ENCODE results near the gene INTS7.

INTS7 gene

GRCh38 chr1:211951856-211952255, 83.5 kb downstream of the INTS7 start:
- Mint-ChIP-seq H3K4me3 (no peak overlapping the region), H3K27me3 (ENCODE audit: low read depth, poor library complexity) (no peaks in the 10 kb centered on the region), H3K36me3 (ENCODE audit: low read depth) (peaks cover 35% of the 10 kb centered on the region), H3K9me3 (peaks cover 13% of the 10 kb centered on the region), H3K27ac (no peak overlapping the region), H3K4me1 (peaks cover 12% of the 10 kb centered on the region)
- no peak for DNase-seq
- no peak for TF ChIP-seq CTCF (IDR thresholded peaks at IDR 0.05)

- no peak for TF ChIP-seq CTCF (IDR thresholded peaks at IDR 0.05)
- no peak overlapping the region for H3K27ac Mint-ChIP-seq
- DNase-seq = no peak
- H3K36me3 Mint-ChIP-seq (ENCODE audit: low read depth) = peaks cover 32% of the 10 kb centered on the region
- no peaks in the 10 kb centered on the region for H3K27me3 Mint-ChIP-seq (ENCODE audit: low read depth, poor library complexity)
- H3K9me3 Mint-ChIP-seq = no peaks in the 10 kb centered on the region
- H3K4me3 Mint-ChIP-seq = no peak overlapping the region
- peaks cover 12% of the 10 kb centered on the region for H3K4me1 Mint-ChIP-seq
Measured at GRCh38 chr1:211948377-211948776, 87.0 kb downstream of the INTS7 start.

- no peak for TF ChIP-seq CTCF (IDR thresholded peaks at IDR 0.05)
- peak; percentile 11 for DNase-seq
- Mint-ChIP-seq H3K27me3 (ENCODE audit: low read depth, poor library complexity) (no peaks in the 10 kb centered on the region), H3K4me3 (no peak overlapping the region), H3K36me3 (ENCODE audit: low read depth) (peaks cover 28% of the 10 kb centered on the region), H3K27ac (peak overlapping the region; percentile 33), H3K9me3 (no peaks in the 10 kb centered on the region), H3K4me1 (peaks cover 12% of the 10 kb centered on the region)
Measured at GRCh38 chr1:211947396-211948295, 87.7 kb downstream of the INTS7 start.

GRCh38 chr1:211944733-211945500, 90.4 kb downstream of the INTS7 start:
- H3K4me1 Mint-ChIP-seq = peaks cover 12% of the 10 kb centered on the region
- TF ChIP-seq CTCF (IDR thresholded peaks at IDR 0.05) = peak; percentile 21
- H3K36me3 Mint-ChIP-seq (ENCODE audit: low read depth) = peaks cover 44% of the 10 kb centered on the region
- no peaks in the 10 kb centered on the region for H3K9me3 Mint-ChIP-seq
- no peaks in the 10 kb centered on the region for H3K27me3 Mint-ChIP-seq (ENCODE audit: low read depth, poor library complexity)
- no peak overlapping the region for H3K4me3 Mint-ChIP-seq
- H3K27ac Mint-ChIP-seq = no peak overlapping the region
- DNase-seq = peak; percentile 18

GRCh38 chr1:211942583-211942982, 92.8 kb downstream of the INTS7 start:
- DNase-seq = no peak
- Mint-ChIP-seq H3K9me3 (no peaks in the 10 kb centered on the region), H3K36me3 (ENCODE audit: low read depth) (peaks cover 44% of the 10 kb centered on the region), H3K27ac (no peak overlapping the region), H3K4me3 (no peak overlapping the region), H3K27me3 (ENCODE audit: low read depth, poor library complexity) (no peaks in the 10 kb centered on the region), H3K4me1 (peaks cover 3% of the 10 kb centered on the region)
- TF ChIP-seq CTCF (IDR thresholded peaks at IDR 0.05) = no peak

All from nephron progenitor cell (in vitro differentiated cells).